BE2C (cell line): ENCODE measurements around the gene TESK2.
"Not testable (repeated sequence)": the region's sequence is repeated elsewhere in the genome, so short reads cannot be mapped to it uniquely, and the experiment has no call there.

Experiments
- DNase-seq: peaks from one replicate; pipeline ENCODE4 v3.0.0-alpha.2; 2020
- H3K27me3 ChIP-seq: fragments of 250-450 bp; sonication (Bioruptor Pico); 2 replicates; pipeline ENCODE4 v1.5.1; 2020; ENCODE audit warnings: mild to moderate bottlenecking
- H3K36me3 ChIP-seq: fragments of 250-450 bp; sonication (Bioruptor Pico); 2 replicates; pipeline ENCODE4 v1.5.1; 2020; ENCODE audit warnings: mild to moderate bottlenecking
- H3K4me1 ChIP-seq: fragments of 250-450 bp; sonication (Bioruptor Pico); 2 replicates; pipeline ENCODE4 v1.5.1; 2020
- H3K4me3 ChIP-seq: 2 replicates; pipeline ENCODE4 v1.5.1; 2011; ENCODE audit warnings: low read depth, low read length
- H3K9me3 ChIP-seq: fragments of 250-450 bp; sonication (Bioruptor Pico); 2 replicates; pipeline ENCODE4 v1.5.1; 2020
- CTCF ChIP-seq: IDR thresholded peaks from 2 replicates; pipeline ENCODE4 v1.5.1; 2012; ENCODE audit warnings: mild to moderate bottlenecking, low read depth, low read length

The TESK2 gene

DNA sequence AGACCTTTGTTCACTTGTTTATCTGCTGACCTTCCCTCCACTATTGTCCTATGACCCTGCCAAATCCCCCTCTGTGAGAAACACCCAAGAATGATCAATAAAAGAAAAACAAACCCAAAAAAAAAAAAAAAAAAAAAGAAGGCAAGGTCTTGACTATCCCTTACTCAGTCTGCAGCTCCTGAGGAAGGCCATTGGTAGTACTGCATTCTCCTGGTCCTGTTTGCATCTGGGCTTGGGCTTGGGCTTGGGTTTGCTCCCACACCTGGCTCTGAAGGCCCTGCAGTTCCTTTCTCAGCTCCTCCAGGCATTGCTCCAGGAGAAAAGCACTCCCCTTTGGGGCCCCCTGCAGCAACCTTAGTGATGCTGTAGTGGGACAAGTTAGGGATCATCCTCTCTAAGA, 7.3 kb upstream of the TESK2 start:
- TF ChIP-seq CTCF, result no peak
- no peaks in the 10 kb centered on the region for H3K9me3 ChIP-seq
- H3K4me3 ChIP-seq, result no peak overlapping the region
- no peaks in the 10 kb centered on the region for H3K4me1 ChIP-seq
- H3K36me3 ChIP-seq, result no peaks in the 10 kb centered on the region
- DNase-seq, result no peak
- H3K27me3 ChIP-seq, result no peaks in the 10 kb centered on the region

GRCh38 chr1:45493116-45493697, 2.2 kb upstream of the TESK2 start:
- Histone ChIP-seq H3K27me3 (peaks cover 16% of the 10 kb centered on the region), H3K36me3 (no peaks in the 10 kb centered on the region), H3K4me1 (no peaks in the 10 kb centered on the region), H3K9me3 (no peaks in the 10 kb centered on the region), H3K4me3 (no peak overlapping the region)
- peak; percentile 40 for DNase-seq
- peak; percentile 49 for TF ChIP-seq CTCF

GRCh38 chr1:45492691-45493090, 1.7 kb upstream of the TESK2 start:
- DNase-seq, result no peak
- no peaks in the 10 kb centered on the region for H3K9me3 ChIP-seq
- no peak for TF ChIP-seq CTCF
- H3K4me3 ChIP-seq, result no peak overlapping the region
- H3K4me1 ChIP-seq, result no peaks in the 10 kb centered on the region
- peaks cover 16% of the 10 kb centered on the region for H3K27me3 ChIP-seq
- H3K36me3 ChIP-seq, result no peaks in the 10 kb centered on the region

DNA sequence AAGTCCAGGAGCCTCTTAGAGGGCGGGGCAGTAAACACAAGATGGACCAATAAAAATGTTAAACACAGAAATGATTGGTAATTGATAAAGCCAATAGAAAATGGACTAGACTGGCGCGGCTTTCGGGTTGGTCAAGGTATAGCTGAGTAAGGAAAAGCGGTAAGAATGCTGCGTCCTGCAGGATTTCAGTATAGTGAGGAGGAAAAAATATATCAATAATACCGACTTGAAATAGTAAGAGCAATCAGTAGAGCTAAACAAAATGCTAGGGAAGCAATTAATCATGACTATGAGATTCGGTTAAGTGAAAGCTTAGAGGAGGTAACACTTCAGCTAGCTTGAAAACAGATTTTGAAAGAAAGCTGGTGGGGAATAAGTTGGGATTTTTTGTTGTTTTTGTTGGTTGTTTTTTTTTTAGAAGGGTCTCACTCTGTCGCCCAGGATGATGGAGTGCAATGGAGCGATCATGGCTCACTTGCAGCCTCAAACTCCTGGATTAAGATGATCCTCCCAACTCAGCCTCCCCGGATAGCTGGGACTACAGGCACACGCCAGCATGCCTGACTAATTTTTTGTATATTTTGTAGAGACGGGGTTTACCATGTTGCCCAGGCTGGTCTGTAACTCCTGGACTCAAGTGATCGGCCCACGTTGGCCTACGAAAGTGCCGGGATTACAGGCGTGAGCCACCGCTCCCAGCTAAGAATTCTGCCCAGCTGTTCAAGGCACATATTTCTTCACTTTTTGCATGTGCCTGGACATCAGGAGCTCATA, 711 bp upstream of the TESK2 start:
- H3K9me3 ChIP-seq, result no peaks in the 10 kb centered on the region
- H3K36me3 ChIP-seq, result no peaks in the 10 kb centered on the region
- TF ChIP-seq CTCF, result no peak
- DNase-seq, result no peak
- peaks cover 16% of the 10 kb centered on the region for H3K27me3 ChIP-seq
- H3K4me1 ChIP-seq, result no peaks in the 10 kb centered on the region
- H3K4me3 ChIP-seq, result peak overlapping the region; percentile 26

- peaks cover 16% of the 10 kb centered on the region for H3K27me3 ChIP-seq
- H3K9me3 ChIP-seq, result no peaks in the 10 kb centered on the region
- H3K36me3 ChIP-seq, result no peaks in the 10 kb centered on the region
- no peak for DNase-seq
- no peak for TF ChIP-seq CTCF
- H3K4me1 ChIP-seq, result no peaks in the 10 kb centered on the region
- H3K4me3 ChIP-seq, result peak overlapping the region; percentile 50
Observed at GRCh38 chr1:45490121-45490625, 790 bp downstream of the TESK2 start.

DNA sequence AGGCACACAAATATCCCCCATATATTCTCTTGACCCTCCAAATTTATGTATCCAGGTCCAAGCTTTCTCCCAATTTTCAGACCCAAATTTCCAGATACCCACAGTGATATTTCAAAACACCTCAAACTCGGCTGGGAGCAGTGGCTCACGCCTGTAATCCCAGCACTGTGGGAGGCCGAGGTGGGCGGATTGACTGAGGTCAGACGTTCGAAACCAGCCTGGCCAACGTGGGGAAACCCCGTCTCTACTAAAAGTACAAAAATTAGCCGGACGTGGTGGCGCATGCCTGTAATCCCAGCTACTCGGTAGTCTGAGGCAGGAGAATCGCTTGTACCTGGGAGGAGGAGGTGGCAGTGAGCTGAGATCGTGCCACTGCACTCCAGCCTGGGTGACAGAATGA, 1.6 kb downstream of the TESK2 start:
- H3K27me3 ChIP-seq, result peaks cover 16% of the 10 kb centered on the region

More for the DNA sequence above, 1.6 kb downstream of the TESK2 start:
- not testable (repeated sequence) for H3K4me3 ChIP-seq, H3K4me1 ChIP-seq, H3K9me3 ChIP-seq, H3K36me3 ChIP-seq, DNase-seq
